Right ventricle myocardium inferior (tissue), 1 donor: Measurements from ENCODE around the gene OR4D6. TPM values are rescaled to one million over a fixed set of nuclear protein-coding genes. Genes with fewer than 3 reads are reported as not detected.
"Not testable (repeated sequence)": the region's sequence is repeated elsewhere in the genome, so short reads cannot be mapped to it uniquely, and the experiment has no call there.

Experiments used
- ATAC-seq: fragments of 200-7000 bp; cut with Tn5 transposase; one replicate; pipeline ENCODE4 v1.9.1; 2020; ENCODE audit warnings: mild to moderate bottlenecking, moderate library complexity
- DNase-seq: peaks from one replicate; pipeline ENCODE4 v3.0.0; 2021; ENCODE audit errors: missing footprints
- intact Hi-C: fragments of 100-400 bp; cut with DNase I; formaldehyde crosslinking; loops from one replicate; pipeline ENCODE4 v1.11.0; 2022
- long read RNA-seq: library from polyadenylated mRNA; unstranded; transcript quantifications from one replicate; pipeline ENCODE4 v2.0.0, GENCODE V29; 2021
- total RNA-seq: library from RNA; stranded (reverse); fragmentation: NEBNext Ultra II Directional; extraction: Animal tissue kit (Norgen Biotek cat#: 25700); gene quantifications from one replicate; pipeline ENCODE4 v1.2.1, GENCODE V29; 2021
- donor health status: DM: no; HTN: yes; CAD: no; lungs with severe emphysema.

The OR4D6 gene
- total RNA-seq: not detected
- long read RNA-seq: 0 reads

GRCh38 chr11:59456661-59457060 is at the start of gene OR4D6:
TSS of gene OR4D6 (plus strand) at chr11:59456961. CDS start at chr11:59456961, 0 bp downstream.
- DNase-seq: no peak
- ATAC-seq: no peak
- intact Hi-C loops: no loop called here

- ATAC-seq (no peak), DNase-seq (no peak)
- intact Hi-C loops: no loop called here
Measured at GRCh38 chr11:59413646-59414045, 43.1 kb upstream of the OR4D6 start.

GRCh38 chr11:59415111-59415510 is 41.6 kb upstream of the OR4D6 start:
- DNase-seq (no peak), ATAC-seq (no peak)
- intact Hi-C loops: no loop called here

GRCh38 chr11:59416613-59417012 is 40.1 kb upstream of the OR4D6 start:
- no peak for DNase-seq
- no peak for ATAC-seq
- intact Hi-C loops: no loop called here

- intact Hi-C loops: no loop called here
- DNase-seq (no peak), ATAC-seq (no peak)
Measured at GRCh38 chr11:59417023-59417422, 39.7 kb upstream of the OR4D6 start.

- intact Hi-C loops: no loop called here
- ATAC-seq: no peak
Measured at GRCh38 chr11:59418156-59418555, 38.6 kb upstream of the OR4D6 start.

GRCh38 chr11:59423835-59424234 is 32.9 kb upstream of the OR4D6 start:
- intact Hi-C loops: loop anchor here (10.0 kb wide), 1 partner anchor 249 kb away; the partner anchor contains the start of gene DTX4
- DNase-seq (no peak), ATAC-seq (no peak)

More at GRCh38 chr11:59418156-59418555, 38.6 kb upstream of the OR4D6 start:
- DNase-seq: no peak

GRCh38 chr11:59425131-59425530 is 31.6 kb upstream of the OR4D6 start:
- intact Hi-C loops: loop anchor here (10.0 kb wide), 1 partner anchor 250 kb away; the partner anchor contains the start of gene DTX4
- no peak for ATAC-seq
- no peak for DNase-seq

- ATAC-seq (no peak), DNase-seq (no peak)
- intact Hi-C loops: loop anchor here (10.0 kb wide), 1 partner anchor 252 kb away; the partner anchor contains the start of gene DTX4
Measured at GRCh38 chr11:59426361-59427067, 30.2 kb upstream of the OR4D6 start, which contains the start of gene OR5A2. TSS of gene OR5A2 (minus strand) at chr11:59426413. CDS start at chr11:59422953, 3,460 bp downstream.

- ATAC-seq (no peak), DNase-seq (no peak)
- intact Hi-C loops: loop anchor here (10.0 kb wide), 1 partner anchor 252 kb away; the partner anchor contains the start of gene DTX4
Measured at GRCh38 chr11:59427068-59427382, 29.7 kb upstream of the OR4D6 start.

GRCh38 chr11:59429924-59430516 is 26.7 kb upstream of the OR4D6 start:
- ATAC-seq (no peak), DNase-seq (no peak)
- intact Hi-C loops: loop anchor here (10.0 kb wide), 1 partner anchor 255 kb away; the partner anchor contains the start of gene DTX4

- no peak for DNase-seq
- intact Hi-C loops: no loop called here
- ATAC-seq: no peak
Measured at GRCh38 chr11:59436169-59436568, 20.6 kb upstream of the OR4D6 start, which contains the start of gene OR5A1. TSS of gene OR5A1 (plus strand) at chr11:59436469. CDS start at chr11:59443169, 6,700 bp downstream.

- no peak for DNase-seq
- ATAC-seq: no peak
- intact Hi-C loops: no loop called here
Measured at GRCh38 chr11:59437770-59438169, 19.0 kb upstream of the OR4D6 start.

- intact Hi-C loops, ATAC-seq, DNase-seq: not testable (repeated sequence)
Measured at GRCh38 chr11:59445624-59446023, 11.1 kb upstream of the OR4D6 start.

GRCh38 chr11:59448484-59448883 is 8.3 kb upstream of the OR4D6 start:
- no peak for ATAC-seq
- intact Hi-C loops: no loop called here
- no peak for DNase-seq

- intact Hi-C loops: no loop called here
- no peak for ATAC-seq
- no peak for DNase-seq
Measured at GRCh38 chr11:59459916-59460315, 3.2 kb downstream of the OR4D6 start.

GRCh38 chr11:59463190-59463641 is 6.5 kb downstream of the OR4D6 start:
- intact Hi-C loops: no loop called here
- peak; percentile 31 for ATAC-seq

GRCh38 chr11:59473015-59473414 is 16.3 kb downstream of the OR4D6 start, which contains the start of gene OR4D10:
TSS of gene OR4D10 (plus strand) at chr11:59473315. CDS start at chr11:59477430, 4,115 bp downstream.
- ATAC-seq: no peak
- intact Hi-C loops: no loop called here
- no peak for DNase-seq

More at GRCh38 chr11:59463190-59463641, 6.5 kb downstream of the OR4D6 start:
- DNase-seq: no peak

- DNase-seq (no peak), ATAC-seq (no peak)
- intact Hi-C loops: no loop called here
Measured at GRCh38 chr11:59475176-59475575, 18.4 kb downstream of the OR4D6 start.

GRCh38 chr11:59479906-59480305 is 23.1 kb downstream of the OR4D6 start:
- DNase-seq (no peak), ATAC-seq (no peak)
- intact Hi-C loops: no loop called here
